GM23338 (cell line): ENCODE measurements around the gene CAMSAP1. TPM values are rescaled to one million over a fixed set of nuclear protein-coding genes. Genes with fewer than 3 reads are reported as not detected.

Experiments used
- ATAC-seq: fragments of 200-7000 bp; cut with Tn5 transposase; 3 replicates; pipeline ENCODE4 v1.9.1; 2020
- DNase-seq: peaks from one replicate; pipeline ENCODE4 v3.0.0-alpha.2; 2015; ENCODE audit warnings: low spot score
- H2AFZ ChIP-seq: fragments of 200-600 bp; sonication (generic); 2 replicates; pipeline ENCODE4 v1.8.0; 2016; ENCODE audit warnings: antibody characterized with exemption, mild to moderate bottlenecking, moderate library complexity
- H3F3A ChIP-seq: fragments of 200-600 bp; sonication (generic); replicated peaks from 2 replicates; pipeline ENCODE4 v1.8.0; 2017; ENCODE audit warnings: antibody characterized with exemption, mixed run types, low read depth
- H3K27ac ChIP-seq: fragments of 200-600 bp; sonication (generic); 2 replicates; pipeline ENCODE4 v1.6.1; 2016; ENCODE audit warnings: low read depth
- H3K27me3 ChIP-seq: fragments of 200-600 bp; sonication (generic); 2 replicates; pipeline ENCODE4 v1.8.0; 2016; ENCODE audit warnings: mild to moderate bottlenecking, mixed run types, moderate library complexity; ENCODE audit not compliant: insufficient read depth
- H3K36me3 ChIP-seq: fragments of 200-600 bp; sonication (generic); 2 replicates; pipeline ENCODE4 v1.8.0; 2016; ENCODE audit warnings: mild to moderate bottlenecking; ENCODE audit not compliant: insufficient read depth
- H3K4me1 ChIP-seq: fragments of 200-600 bp; sonication (generic); 2 replicates; pipeline ENCODE4 v1.8.0; 2016; ENCODE audit warnings: mild to moderate bottlenecking, moderate library complexity; ENCODE audit not compliant: insufficient read depth
- H3K4me2 ChIP-seq: fragments of 200-600 bp; sonication (generic); 2 replicates; pipeline ENCODE4 v1.7.1; 2017; ENCODE audit warnings: mixed run types
- H3K4me3 ChIP-seq: fragments of 200-600 bp; sonication (generic); 2 replicates; pipeline ENCODE4 v1.6.1; 2016; ENCODE audit warnings: mixed run types
- H3K79me2 ChIP-seq: fragments of 200-600 bp; sonication (generic); replicated peaks from 2 replicates; pipeline ENCODE4 v1.8.0; 2017; ENCODE audit warnings: mild to moderate bottlenecking; ENCODE audit not compliant: insufficient read depth
- H3K9me2 ChIP-seq: fragments of 200-600 bp; sonication (generic); 2 replicates; pipeline ENCODE4 v1.8.0; 2017; ENCODE audit not compliant: insufficient read depth
- H4K20me1 ChIP-seq: fragments of 200-600 bp; sonication (generic); replicated peaks from 2 replicates; pipeline ENCODE4 v1.8.0; 2017; ENCODE audit warnings: mild to moderate bottlenecking; ENCODE audit not compliant: insufficient read depth
- H3K27ac Mint-ChIP-seq: 2 replicates; pipeline ENCODE4 v1.8.0; 2020; ENCODE audit warnings: inconsistent platforms, mild to moderate bottlenecking, moderate library complexity, mixed read lengths
- H3K27me3 Mint-ChIP-seq: 3 replicates; pipeline ENCODE4 v1.8.0; 2022; ENCODE audit warnings: low read depth, mild to moderate bottlenecking, moderate library complexity, mixed read lengths, inconsistent platforms; ENCODE audit not compliant: insufficient read depth, poor library complexity
- H3K36me3 Mint-ChIP-seq: 3 replicates; pipeline ENCODE4 v1.8.0; 2021; ENCODE audit warnings: low read depth, mild to moderate bottlenecking, inconsistent platforms, moderate library complexity, mixed read lengths
- H3K4me1 Mint-ChIP-seq: 3 replicates; pipeline ENCODE4 v1.8.0; 2020; ENCODE audit warnings: mild to moderate bottlenecking, inconsistent platforms, mixed read lengths
- H3K4me3 Mint-ChIP-seq: 3 replicates; pipeline ENCODE4 v1.8.0; 2021; ENCODE audit warnings: moderate library complexity, mild to moderate bottlenecking, inconsistent platforms, mixed read lengths
- H3K9me3 Mint-ChIP-seq: 3 replicates; pipeline ENCODE4 v1.8.0; 2020; ENCODE audit warnings: moderate library complexity, mild to moderate bottlenecking, inconsistent platforms, mixed read lengths
- ZNF114 ChIP-seq: fragments of 250-450 bp; sonication (Bioruptor Pico); IDR thresholded peaks from 2 replicates; pipeline ENCODE4 v1.5.0; 2020; ENCODE audit warnings: mild to moderate bottlenecking, moderate library complexity
- polyA plus RNA-seq: library from polyadenylated mRNA; unstranded; fragments of >200 nt; fragmentation: Nextera tagmentation; extraction: Ambion mirVana; gene quantifications from 2 replicates; pipeline ENCODE4 v1.2.1, GENCODE V29; 2016
- total RNA-seq: library from RNA; depleted of rRNA; stranded (reverse); fragments of >200 nt; shearing (Covaris generic); gene quantifications from 2 replicates; pipeline ENCODE4 v1.2.3, GENCODE V29; 2014
- TF ChIP-seq, protein P1 (sequence below): fragments of 250-450 bp; sonication (Bioruptor Pico); IDR thresholded peaks from 2 replicates; pipeline ENCODE4 v1.5.0; 2020; ENCODE audit warnings: mild to moderate bottlenecking, moderate library complexity
- TF ChIP-seq, protein P2 (sequence below): IDR thresholded peaks from one replicate; pipeline ENCODE4 v1.6.1; 2018; ENCODE audit warnings: antibody characterized with exemption; ENCODE audit not compliant: unreplicated experiment
- TF ChIP-seq, protein P3 (sequence below), 2 experiments: fragments of 200-600 bp in 1 of 2; sonication (generic) in 1 of 2; conservative IDR thresholded peaks; 2 replicates each; pipeline versions ENCODE4 v1.5.1 to v1.6.1; 2016 to 2017; ENCODE audit warnings: antibody characterized with exemption in 2 of 2, low read depth in 2 of 2, mild to moderate bottlenecking in 2 of 2, moderate library complexity in 1 of 2

The CAMSAP1 gene
- total and polyA plus RNA-seq, 2 experiments from 2014 or later, result 6.9 to 75.4 TPM

DNA sequence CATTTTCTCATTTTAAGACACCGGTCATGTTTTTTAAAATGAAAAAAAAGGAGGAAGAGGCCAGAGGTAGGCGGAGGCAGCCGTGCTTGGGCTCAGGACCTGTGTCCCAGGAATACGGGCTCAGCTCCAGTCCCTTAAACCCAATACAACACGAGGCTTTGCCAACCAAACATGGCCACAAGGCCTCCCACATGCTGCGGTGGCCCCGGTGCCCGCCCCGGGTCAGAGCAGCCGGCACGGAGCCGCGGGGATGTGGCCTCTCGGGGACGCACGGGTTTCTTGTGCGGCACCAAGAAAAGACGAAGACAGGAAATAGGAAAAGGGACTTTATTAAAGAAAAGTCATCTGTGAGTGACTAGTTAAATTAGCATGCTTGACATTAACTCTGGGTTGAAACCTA is 25.3 kb upstream of the CAMSAP1 start (continued):
- TF ChIP-seq, protein P1, sequence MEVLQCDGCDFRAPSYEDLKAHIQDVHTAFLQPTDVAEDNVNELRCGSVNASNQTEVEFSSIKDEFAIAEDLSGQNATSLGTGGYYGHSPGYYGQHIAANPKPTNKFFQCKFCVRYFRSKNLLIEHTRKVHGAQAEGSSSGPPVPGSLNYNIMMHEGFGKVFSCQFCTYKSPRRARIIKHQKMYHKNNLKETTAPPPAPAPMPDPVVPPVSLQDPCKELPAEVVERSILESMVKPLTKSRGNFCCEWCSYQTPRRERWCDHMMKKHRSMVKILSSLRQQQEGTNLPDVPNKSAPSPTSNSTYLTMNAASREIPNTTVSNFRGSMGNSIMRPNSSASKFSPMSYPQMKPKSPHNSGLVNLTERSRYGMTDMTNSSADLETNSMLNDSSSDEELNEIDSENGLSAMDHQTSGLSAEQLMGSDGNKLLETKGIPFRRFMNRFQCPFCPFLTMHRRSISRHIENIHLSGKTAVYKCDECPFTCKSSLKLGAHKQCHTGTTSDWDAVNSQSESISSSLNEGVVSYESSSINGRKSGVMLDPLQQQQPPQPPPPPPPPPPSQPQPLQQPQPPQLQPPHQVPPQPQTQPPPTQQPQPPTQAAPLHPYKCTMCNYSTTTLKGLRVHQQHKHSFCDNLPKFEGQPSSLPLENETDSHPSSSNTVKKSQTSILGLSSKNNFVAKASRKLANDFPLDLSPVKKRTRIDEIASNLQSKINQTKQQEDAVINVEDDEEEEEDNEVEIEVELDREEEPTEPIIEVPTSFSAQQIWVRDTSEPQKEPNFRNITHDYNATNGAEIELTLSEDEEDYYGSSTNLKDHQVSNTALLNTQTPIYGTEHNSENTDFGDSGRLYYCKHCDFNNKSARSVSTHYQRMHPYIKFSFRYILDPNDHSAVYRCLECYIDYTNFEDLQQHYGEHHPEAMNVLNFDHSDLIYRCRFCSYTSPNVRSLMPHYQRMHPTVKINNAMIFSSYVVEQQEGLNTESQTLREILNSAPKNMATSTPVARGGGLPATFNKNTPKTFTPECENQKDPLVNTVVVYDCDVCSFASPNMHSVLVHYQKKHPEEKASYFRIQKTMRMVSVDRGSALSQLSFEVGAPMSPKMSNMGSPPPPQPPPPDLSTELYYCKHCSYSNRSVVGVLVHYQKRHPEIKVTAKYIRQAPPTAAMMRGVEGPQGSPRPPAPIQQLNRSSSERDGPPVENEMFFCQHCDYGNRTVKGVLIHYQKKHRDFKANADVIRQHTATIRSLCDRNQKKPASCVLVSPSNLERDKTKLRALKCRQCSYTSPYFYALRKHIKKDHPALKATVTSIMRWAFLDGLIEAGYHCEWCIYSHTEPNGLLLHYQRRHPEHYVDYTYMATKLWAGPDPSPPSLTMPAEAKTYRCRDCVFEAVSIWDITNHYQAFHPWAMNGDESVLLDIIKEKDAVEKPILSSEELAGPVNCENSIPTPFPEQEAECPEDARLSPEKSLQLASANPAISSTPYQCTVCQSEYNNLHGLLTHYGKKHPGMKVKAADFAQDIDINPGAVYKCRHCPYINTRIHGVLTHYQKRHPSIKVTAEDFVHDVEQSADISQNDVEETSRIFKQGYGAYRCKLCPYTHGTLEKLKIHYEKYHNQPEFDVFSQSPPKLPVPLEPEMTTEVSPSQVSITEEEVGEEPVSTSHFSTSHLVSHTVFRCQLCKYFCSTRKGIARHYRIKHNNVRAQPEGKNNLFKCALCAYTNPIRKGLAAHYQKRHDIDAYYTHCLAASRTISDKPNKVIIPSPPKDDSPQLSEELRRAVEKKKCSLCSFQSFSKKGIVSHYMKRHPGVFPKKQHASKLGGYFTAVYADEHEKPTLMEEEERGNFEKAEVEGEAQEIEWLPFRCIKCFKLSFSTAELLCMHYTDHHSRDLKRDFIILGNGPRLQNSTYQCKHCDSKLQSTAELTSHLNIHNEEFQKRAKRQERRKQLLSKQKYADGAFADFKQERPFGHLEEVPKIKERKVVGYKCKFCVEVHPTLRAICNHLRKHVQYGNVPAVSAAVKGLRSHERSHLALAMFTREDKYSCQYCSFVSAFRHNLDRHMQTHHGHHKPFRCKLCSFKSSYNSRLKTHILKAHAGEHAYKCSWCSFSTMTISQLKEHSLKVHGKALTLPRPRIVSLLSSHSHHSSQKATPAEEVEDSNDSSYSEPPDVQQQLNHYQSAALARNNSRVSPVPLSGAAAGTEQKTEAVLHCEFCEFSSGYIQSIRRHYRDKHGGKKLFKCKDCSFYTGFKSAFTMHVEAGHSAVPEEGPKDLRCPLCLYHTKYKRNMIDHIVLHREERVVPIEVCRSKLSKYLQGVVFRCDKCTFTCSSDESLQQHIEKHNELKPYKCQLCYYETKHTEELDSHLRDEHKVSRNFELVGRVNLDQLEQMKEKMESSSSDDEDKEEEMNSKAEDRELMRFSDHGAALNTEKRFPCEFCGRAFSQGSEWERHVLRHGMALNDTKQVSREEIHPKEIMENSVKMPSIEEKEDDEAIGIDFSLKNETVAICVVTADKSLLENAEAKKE, result no peak
- no peak for TF ChIP-seq ZNF114 (CRISPR knock-in tag)

DNA sequence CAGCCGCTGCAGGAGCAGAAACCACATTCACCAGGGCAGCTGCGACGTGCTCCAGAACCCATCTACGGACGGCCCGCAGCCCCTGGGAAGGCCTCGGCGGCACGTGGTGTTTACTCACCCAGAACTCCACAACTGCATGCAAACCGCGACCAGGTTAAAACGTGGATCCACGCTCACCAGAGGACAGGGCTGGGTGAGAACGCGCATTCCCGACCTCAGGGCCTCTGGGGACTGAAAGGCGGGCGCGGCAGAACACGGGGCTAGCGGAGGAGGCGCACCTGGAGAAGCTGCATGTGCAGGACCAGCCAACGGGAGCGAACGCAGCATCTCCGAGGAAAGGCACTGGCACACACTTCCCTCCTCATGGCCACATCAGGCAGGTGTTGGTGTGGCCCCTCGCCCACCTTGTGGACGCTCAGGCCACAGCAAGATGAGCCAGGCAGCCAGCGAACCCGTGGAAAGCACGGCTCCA is 24.0 kb upstream of the CAMSAP1 start:
- Mint-ChIP-seq H3K4me1 (no peaks in the 10 kb centered on the region; the same call in 2 of the 3 replicates), H3K36me3 (peaks cover 47% of the 10 kb centered on the region), H3K27ac (peak overlapping the region; percentile 70; the same call in 1 of the 2 replicates), H3K9me3 (peaks cover 7% of the 10 kb centered on the region; the same call in 2 of the 3 replicates), H3K4me3 (no peak overlapping the region), H3K27me3 (peaks cover 11% of the 10 kb centered on the region)
- no peak overlapping the region for H3K27ac ChIP-seq
- no peaks in the 10 kb centered on the region; the same call in 1 of the 2 replicates for H4K20me1 ChIP-seq
- H3K27me3 ChIP-seq, result no peaks in the 10 kb centered on the region
- H3K4me3 ChIP-seq, result no peak overlapping the region
- no peaks in the 10 kb centered on the region for H3K79me2 ChIP-seq
- H3K36me3 ChIP-seq, result peaks cover 14% of the 10 kb centered on the region; the same call in 1 of the 2 replicates
- H3K4me2 ChIP-seq, result no peak overlapping the region
- DNase-seq (no peak), ATAC-seq (no peak)
- H3K4me1 ChIP-seq, result no peaks in the 10 kb centered on the region
- no peaks in the 10 kb centered on the region for H3K9me2 ChIP-seq
- no peak overlapping the region for H2AFZ ChIP-seq
- H3F3A ChIP-seq, result no peaks in the 10 kb centered on the region
- TF ChIP-seq, protein P2, sequence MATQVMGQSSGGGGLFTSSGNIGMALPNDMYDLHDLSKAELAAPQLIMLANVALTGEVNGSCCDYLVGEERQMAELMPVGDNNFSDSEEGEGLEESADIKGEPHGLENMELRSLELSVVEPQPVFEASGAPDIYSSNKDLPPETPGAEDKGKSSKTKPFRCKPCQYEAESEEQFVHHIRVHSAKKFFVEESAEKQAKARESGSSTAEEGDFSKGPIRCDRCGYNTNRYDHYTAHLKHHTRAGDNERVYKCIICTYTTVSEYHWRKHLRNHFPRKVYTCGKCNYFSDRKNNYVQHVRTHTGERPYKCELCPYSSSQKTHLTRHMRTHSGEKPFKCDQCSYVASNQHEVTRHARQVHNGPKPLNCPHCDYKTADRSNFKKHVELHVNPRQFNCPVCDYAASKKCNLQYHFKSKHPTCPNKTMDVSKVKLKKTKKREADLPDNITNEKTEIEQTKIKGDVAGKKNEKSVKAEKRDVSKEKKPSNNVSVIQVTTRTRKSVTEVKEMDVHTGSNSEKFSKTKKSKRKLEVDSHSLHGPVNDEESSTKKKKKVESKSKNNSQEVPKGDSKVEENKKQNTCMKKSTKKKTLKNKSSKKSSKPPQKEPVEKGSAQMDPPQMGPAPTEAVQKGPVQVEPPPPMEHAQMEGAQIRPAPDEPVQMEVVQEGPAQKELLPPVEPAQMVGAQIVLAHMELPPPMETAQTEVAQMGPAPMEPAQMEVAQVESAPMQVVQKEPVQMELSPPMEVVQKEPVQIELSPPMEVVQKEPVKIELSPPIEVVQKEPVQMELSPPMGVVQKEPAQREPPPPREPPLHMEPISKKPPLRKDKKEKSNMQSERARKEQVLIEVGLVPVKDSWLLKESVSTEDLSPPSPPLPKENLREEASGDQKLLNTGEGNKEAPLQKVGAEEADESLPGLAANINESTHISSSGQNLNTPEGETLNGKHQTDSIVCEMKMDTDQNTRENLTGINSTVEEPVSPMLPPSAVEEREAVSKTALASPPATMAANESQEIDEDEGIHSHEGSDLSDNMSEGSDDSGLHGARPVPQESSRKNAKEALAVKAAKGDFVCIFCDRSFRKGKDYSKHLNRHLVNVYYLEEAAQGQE, result no peak
- TF ChIP-seq, protein P3, sequence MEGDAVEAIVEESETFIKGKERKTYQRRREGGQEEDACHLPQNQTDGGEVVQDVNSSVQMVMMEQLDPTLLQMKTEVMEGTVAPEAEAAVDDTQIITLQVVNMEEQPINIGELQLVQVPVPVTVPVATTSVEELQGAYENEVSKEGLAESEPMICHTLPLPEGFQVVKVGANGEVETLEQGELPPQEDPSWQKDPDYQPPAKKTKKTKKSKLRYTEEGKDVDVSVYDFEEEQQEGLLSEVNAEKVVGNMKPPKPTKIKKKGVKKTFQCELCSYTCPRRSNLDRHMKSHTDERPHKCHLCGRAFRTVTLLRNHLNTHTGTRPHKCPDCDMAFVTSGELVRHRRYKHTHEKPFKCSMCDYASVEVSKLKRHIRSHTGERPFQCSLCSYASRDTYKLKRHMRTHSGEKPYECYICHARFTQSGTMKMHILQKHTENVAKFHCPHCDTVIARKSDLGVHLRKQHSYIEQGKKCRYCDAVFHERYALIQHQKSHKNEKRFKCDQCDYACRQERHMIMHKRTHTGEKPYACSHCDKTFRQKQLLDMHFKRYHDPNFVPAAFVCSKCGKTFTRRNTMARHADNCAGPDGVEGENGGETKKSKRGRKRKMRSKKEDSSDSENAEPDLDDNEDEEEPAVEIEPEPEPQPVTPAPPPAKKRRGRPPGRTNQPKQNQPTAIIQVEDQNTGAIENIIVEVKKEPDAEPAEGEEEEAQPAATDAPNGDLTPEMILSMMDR (conservative IDR thresholded peaks at IDR 0.05; ENCODE audit: low read depth in 2 of 2), result no peak
